Hypothalamus (tissue), 51 donors: Measurements from ENCODE around the gene ZKSCAN3.
"Not testable (repeated sequence)": the region's sequence is repeated elsewhere in the genome, so short reads cannot be mapped to it uniquely, and the experiment has no call there.

Source experiments
- DNase-seq, 51 donors: peaks; one replicate each; lab custom pipeline; 2025; lab: John Stamatoyannopoulos, UW

ZKSCAN3 gene

DNA sequence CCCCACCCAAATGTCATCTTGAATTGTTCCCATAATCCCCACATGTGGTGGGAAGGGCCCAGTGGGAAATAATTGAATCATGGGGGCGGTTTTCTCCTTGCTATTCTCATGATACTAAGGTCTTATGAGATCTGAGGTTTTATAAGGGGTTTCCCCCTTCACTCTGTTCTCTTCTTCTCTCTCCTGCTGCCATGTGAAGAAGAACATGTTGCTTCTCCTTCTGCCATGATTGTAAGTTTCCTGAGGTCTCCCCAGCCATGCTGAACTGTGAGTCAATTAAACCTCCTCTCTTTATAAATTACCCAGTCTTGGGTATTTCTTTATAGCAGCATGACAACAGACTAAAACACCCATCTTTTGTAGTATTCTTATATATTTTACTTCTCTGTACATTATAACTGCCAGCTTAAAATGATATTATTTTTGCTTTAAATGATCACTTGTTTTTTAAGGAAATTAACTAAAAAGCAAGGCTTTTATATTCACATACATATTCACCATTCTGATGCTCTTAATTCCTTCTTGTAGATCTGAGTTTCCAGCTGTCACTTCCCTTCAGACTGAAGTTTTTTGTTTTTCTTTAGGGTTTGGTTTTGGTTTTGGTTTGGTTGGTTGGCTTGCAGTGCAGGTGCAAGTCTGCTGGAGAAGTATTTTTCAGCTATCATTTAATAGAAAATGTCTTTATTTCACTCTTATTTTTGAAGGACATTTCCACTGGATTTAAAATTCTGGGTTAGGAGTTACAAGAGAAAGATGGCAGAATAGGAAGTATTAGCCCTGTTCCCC lies 9.2 kb upstream of the ZKSCAN3 start:
- DNase-seq = no peak

GRCh38 chr6:28343898-28344677 lies 5.7 kb upstream of the ZKSCAN3 start:
- no peak for DNase-seq

- DNase-seq = no peak
Observed at GRCh38 chr6:28345201-28345600, 4.5 kb upstream of the ZKSCAN3 start.

DNA sequence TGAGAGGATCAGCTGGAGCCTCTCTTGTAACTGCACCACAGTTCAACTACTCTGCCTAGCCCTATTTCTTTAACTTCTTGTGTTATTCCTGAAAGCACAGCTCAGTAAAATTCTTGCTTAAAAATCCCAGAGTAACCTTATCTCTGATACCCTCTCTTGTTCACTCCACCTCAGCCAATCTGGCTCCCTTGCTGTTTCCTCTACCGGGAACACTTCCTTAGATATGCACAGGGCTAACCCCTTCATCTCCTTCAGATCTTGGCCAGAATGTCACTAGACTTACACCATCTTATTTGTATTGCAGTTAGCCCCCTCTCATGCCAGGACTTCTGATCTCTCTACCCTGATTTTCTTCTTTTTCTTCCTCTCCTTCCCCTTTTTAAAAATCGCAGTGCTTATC lies 2.6 kb upstream of the ZKSCAN3 start:
- no peak for DNase-seq

DNA sequence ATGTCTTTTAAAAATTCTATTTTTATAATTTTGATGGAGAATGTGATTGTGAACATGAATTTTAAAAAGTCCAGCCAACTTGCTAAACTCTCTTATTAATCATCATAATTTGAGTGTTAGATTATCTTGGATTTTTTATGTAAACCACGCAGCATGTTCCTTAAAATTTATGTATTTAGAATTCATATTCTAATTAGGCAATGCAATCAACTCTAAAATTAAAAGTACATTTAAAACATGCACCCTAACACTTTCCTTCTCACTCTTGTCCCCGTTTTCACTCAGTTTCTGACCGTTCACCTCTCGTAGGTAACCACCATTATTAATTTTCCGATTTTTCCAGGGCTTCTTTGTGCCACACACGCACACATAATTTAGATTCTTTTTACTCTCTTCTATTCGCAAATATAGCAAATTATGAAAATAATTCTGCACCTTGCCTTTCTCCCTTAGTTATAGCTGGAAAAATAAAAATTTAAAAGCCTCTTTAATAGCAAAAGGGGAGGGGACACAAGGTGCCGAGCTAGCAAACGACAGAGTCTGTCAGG lies 329 bp upstream of the ZKSCAN3 start:
- no peak for DNase-seq

- no peak for DNase-seq
Observed at GRCh38 chr6:28351087-28351486, 1.3 kb downstream of the ZKSCAN3 start.

GRCh38 chr6:28351493-28351925 lies 1.8 kb downstream of the ZKSCAN3 start:
- DNase-seq = no peak

DNA sequence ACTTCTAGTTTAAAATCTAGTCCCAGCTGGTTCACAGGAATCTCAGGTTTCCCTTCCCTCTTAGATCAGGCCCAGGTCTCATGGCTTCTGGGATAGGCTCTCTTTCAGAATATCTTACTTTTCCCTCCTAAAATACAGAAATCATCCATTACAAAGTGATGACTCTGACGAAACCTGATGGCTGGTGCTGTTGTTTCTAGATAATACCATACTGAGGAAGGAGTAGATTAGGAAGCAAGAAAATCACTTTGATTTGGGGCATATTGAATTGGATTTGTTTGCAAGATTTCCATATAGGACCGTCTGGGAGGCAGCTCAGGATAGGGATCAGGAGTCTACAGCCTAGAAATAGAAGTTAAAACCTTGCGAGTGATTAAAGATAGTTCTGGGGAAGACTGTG lies 3.6 kb downstream of the ZKSCAN3 start:
- no peak for DNase-seq

GRCh38 chr6:28353981-28354676 lies 4.4 kb downstream of the ZKSCAN3 start:
- peak in 12 of 51 donors; percentile 0 to 40 (median 11) for DNase-seq

- DNase-seq = peak in 1 of 51 donors; percentile 6
Observed at GRCh38 chr6:28354688-28355554, 5.2 kb downstream of the ZKSCAN3 start.

DNA sequence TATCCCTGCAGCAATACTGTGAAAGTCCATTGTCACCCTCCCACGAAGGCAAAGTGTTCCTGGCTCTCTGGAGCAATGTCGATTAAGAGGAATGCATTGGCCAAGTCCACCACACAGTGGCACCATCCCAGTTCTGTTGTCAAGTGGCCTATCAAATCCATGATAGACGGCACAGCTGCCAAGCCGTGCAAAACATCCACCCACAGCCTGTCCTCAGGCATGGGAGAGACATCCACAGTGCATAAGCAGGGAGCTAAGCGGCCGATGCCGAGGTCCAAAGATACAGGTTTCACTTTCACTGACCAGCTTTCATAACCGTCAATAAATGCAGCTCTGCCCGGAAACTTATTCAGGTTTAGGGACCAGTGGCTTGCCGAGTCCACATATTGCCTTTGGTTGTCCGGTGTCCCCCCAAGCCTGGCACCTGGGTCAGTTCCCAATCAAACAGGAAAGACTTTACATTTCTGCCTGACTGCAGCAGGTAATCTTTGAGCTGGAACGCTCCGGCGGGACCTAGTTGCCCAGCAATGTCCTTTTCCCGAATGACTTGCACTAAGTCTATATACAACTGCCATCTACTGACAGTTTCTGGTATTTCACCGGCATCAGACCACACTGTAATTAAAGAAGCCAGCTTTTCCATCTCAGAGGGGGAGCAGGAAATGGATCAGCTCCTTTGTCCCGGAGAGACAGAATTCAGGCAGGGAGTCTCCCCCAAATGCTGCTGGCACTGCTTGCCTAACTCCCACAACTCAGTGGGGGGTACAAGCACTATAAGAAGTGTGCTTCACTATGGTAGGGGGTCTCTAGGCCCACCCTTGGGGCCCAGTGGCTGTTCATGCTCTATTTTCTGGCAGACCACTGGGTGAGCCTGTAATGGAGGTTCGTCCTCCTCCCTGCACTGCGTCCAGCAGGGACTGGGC lies 6.3 kb downstream of the ZKSCAN3 start:
- peak; percentile 13 to 86 (median 59) for DNase-seq

DNA sequence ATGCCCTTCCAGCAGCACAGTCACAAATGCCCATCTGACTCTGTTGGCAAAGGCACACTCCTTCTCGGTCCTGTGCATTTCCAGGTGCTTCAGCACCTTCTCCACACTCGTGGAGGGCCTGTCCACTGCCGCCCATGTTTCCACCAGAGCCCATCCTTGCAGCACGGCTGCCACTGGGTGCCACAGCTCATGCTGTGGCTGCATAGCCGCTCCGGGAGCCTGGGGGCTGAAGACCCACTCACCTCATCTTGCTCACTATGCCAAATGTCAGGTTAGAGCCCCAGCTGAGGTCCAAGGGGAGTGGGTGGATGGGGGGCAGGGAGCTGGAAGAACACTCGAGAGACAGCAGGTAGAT lies 6.9 kb downstream of the ZKSCAN3 start:
- DNase-seq = no peak

GRCh38 chr6:28357036-28357435 lies 7.3 kb downstream of the ZKSCAN3 start:
- peak in 1 of 51 donors; percentile 6 for DNase-seq

DNA sequence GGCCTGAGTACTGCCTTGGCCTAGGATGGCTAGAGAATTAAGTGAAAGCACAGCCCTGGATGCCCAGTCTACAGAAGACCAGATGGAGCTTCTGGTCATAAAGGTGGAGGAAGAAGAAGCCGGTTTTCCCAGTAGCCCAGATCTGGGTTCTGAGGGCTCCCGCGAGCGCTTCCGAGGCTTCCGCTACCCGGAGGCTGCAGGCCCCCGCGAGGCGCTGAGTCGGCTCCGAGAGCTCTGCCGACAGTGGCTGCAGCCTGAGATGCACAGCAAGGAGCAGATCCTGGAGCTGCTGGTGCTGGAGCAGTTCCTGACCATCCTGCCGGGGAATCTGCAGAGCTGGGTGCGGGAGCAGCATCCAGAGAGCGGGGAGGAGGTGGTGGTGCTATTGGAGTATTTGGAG lies 9.8 kb downstream of the ZKSCAN3 start:
- DNase-seq = not testable (repeated sequence)

DNA sequence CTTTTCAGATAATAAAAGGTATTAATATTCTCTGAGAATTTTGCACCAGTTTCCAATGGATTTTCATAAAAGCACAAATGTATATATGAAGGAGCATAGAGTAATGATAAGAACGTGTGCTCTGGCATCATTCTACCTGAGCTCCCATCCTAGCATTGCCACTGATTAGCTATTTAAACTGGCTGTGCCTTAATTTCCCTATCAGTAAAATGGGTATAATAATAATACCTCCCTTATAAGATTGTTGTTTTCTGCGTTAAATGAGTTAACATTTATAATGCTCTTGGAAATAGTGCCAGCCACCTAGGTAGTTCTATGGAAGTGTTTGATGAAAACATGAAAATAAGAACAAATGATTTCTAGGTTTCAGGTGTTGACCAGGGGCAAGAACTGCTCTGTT lies 11.2 kb downstream of the ZKSCAN3 start:
- DNase-seq = no peak

GRCh38 chr6:28365590-28365989 lies 15.8 kb downstream of the ZKSCAN3 start:
- not testable (repeated sequence) for DNase-seq

GRCh38 chr6:28368522-28368921 lies 18.8 kb downstream of the ZKSCAN3 start:
- DNase-seq = no peak

- no peak for DNase-seq
Observed at GRCh38 chr6:28369463-28369862, 19.7 kb downstream of the ZKSCAN3 start.

GRCh38 chr6:28370440-28370839 lies 20.7 kb downstream of the ZKSCAN3 start:
- DNase-seq = no peak
